T-cell (primary cell): ENCODE data around the gene GYPC. TPM values are rescaled to one million over a fixed set of nuclear protein-coding genes. Genes with fewer than 3 reads are reported as not detected.

Experiments used
- ATAC-seq, 4 experiments: fragments of 200-7000 bp in 3 of 4; fragments of 150-1000 bp in 1 of 4; cut with Tn5 transposase; replicated peaks in 1 of 4; 1 replicate in 3 of 4; 2 replicates in 1 of 4; pipeline ENCODE4 v1.10.0; 2021; ENCODE audit warnings: moderate library complexity in 3 of 4, mild to moderate bottlenecking in 2 of 4, moderate number of reproducible peaks in 1 of 4
- CTCF ChIA-PET, 2 donors: fragments of 300-600 bp; sonication (Branson Sonifier 250); formaldehyde crosslinking; loops; one replicate each; lab custom pipeline; 2022; ENCODE audit warnings: antibody characterized with exemption in 2 of 2; lab: Charles Lee
- POLR2A ChIA-PET, 2 donors: fragments of 300-600 bp; sonication (Branson Sonifier 250); formaldehyde crosslinking; loops; one replicate each; lab custom pipeline; 2022; ENCODE audit warnings: antibody characterized with exemption in 2 of 2; lab: Charles Lee
- DNase-seq, 35 experiments: peaks; one replicate each; pipeline versions ENCODE4 v3.0.0 to v3.0.0-alpha.2; 2013 to 2023
- H3K27ac ChIP-seq: one replicate; pipeline ENCODE4 v1.5.1; 2013; ENCODE audit warnings: low read length
- H3K27me3 ChIP-seq, 2 experiments: replicated peaks in 1 of 2; 1 replicate in 1 of 2; 2 replicates in 1 of 2; pipeline versions ENCODE4 v1.6.1 to v1.7.0; 2013; ENCODE audit warnings: low read length in 1 of 2, mixed read lengths in 1 of 2; ENCODE audit not compliant: control insufficient read depth in 2 of 2, insufficient read depth in 2 of 2; ENCODE audit errors: extremely low read depth in 1 of 2
- H3K36me3 ChIP-seq, 2 donors: 1 replicate in 1 of 2; 2 replicates in 1 of 2; pipeline versions ENCODE4 v1.6.1 to v1.7.0; 2013; ENCODE audit warnings: low read length in 1 of 2; ENCODE audit not compliant: control insufficient read depth in 2 of 2, insufficient read depth in 1 of 2; ENCODE audit errors: extremely low read depth in 1 of 2
- H3K4me1 ChIP-seq, 2 experiments: 1 replicate in 1 of 2; 2 replicates in 1 of 2; pipeline versions ENCODE4 v1.6.1 to v1.7.0; 2013; ENCODE audit warnings: low read length in 2 of 2, mixed read lengths in 1 of 2; ENCODE audit not compliant: insufficient read depth in 2 of 2, control insufficient read depth in 1 of 2; ENCODE audit errors: extremely low read depth in 1 of 2
- H3K4me3 ChIP-seq, 2 donors: 1 replicate in 1 of 2; 2 replicates in 1 of 2; pipeline versions ENCODE4 v1.5.1 to v1.7.0; 2013; ENCODE audit warnings: mild to moderate bottlenecking in 2 of 2, low read length in 1 of 2, moderate library complexity in 1 of 2; ENCODE audit not compliant: control insufficient read depth in 1 of 2; ENCODE audit errors: extremely low read depth in 1 of 2
- H3K9me3 ChIP-seq: 2 replicates; pipeline ENCODE4 v1.7.0; 2013
- H3K27ac Mint-ChIP-seq, 2 donors: one replicate each; pipeline ENCODE4 v1.8.0; 2020 to 2021; ENCODE audit warnings: mild to moderate bottlenecking in 2 of 2, mixed read lengths in 2 of 2
- H3K27me3 Mint-ChIP-seq, 2 donors: one replicate each; pipeline ENCODE4 v1.8.0; 2021 to 2022; ENCODE audit warnings: mixed read lengths in 2 of 2
- H3K36me3 Mint-ChIP-seq: one replicate; pipeline ENCODE4 v1.8.0; 2021; ENCODE audit warnings: mixed read lengths
- H3K4me1 Mint-ChIP-seq, 3 donors: one replicate each; pipeline ENCODE4 v1.8.0; 2020 to 2022; ENCODE audit warnings: mixed read lengths in 3 of 3, mild to moderate bottlenecking in 1 of 3
- H3K4me3 Mint-ChIP-seq, 3 donors: one replicate each; pipeline ENCODE4 v1.8.0; 2020 to 2022; ENCODE audit warnings: mild to moderate bottlenecking in 3 of 3, mixed read lengths in 3 of 3, moderate library complexity in 3 of 3
- H3K9me3 Mint-ChIP-seq, 3 donors: one replicate each; pipeline ENCODE4 v1.8.0; 2020 to 2022; ENCODE audit warnings: mixed read lengths in 3 of 3
- WGBS: methylation state at CpG from one replicate; pipeline ENCODE4 v1.1.5; 2013; ENCODE audit warnings: missing lambda C conversion rate; ENCODE audit not compliant: insufficient coverage; 5-methylcytosine and 5-hydroxymethylcytosine counted together
- total RNA-seq, 35 experiments: library from RNA in 6 of 35; stranded (reverse) in 6 of 35; fragments of 120-200 nt in 1 of 35; gene quantifications; one replicate each; pipeline versions ENCODE4 v1.2.1 to v1.2.4 and lab custom pipeline; 2013 to 2026

The GYPC gene
- total RNA-seq, 5 donors from 2014 or later (not counting 1 experiment from before 2014, with no cell fraction given): 109 to 137 (median 116) TPM

- no peaks in the 10 kb centered on the region for H3K9me3 Mint-ChIP-seq
- H3K27ac Mint-ChIP-seq: no peak overlapping the region
- WGBS: 80% methylated on average over 1 of the region's 12 CpGs
- peaks cover 0 to 3% (median 2%) of the 10 kb centered on the region in 3 donors for H3K4me1 Mint-ChIP-seq
- Histone ChIP-seq H3K4me3 (no peak overlapping the region), H3K27ac (no peak overlapping the region), H3K27me3 (no peaks in the 10 kb centered on the region), H3K4me1 (no peaks in the 10 kb centered on the region), H3K36me3 (no peaks in the 10 kb centered on the region), H3K9me3 (no peaks in the 10 kb centered on the region)
- peaks cover 0 to 2% of the 10 kb centered on the region in 2 donors for H3K27me3 Mint-ChIP-seq
- ChIA-PET CTCF (interaction anchor here (1.2 kb wide), 2 partner anchors 106 kb away, joined by 4 to 5 read pairs; no protein-coding TSS in a partner anchor), POLR2A (no interaction called here)
- no peak overlapping the region for H3K4me3 Mint-ChIP-seq
- H3K36me3 Mint-ChIP-seq: no peaks in the 10 kb centered on the region
- ATAC-seq: peak in 2 of 4 experiments; percentile 38 to 40
- peak in 21 of 35 experiments; percentile 5 to 52 (median 24) for DNase-seq
Observed at GRCh38 chr2:126634273-126634861, 21.6 kb upstream of the GYPC start.

- Mint-ChIP-seq H3K9me3 (no peaks in the 10 kb centered on the region), H3K27ac (no peak overlapping the region), H3K27me3 (peaks cover 0 to 2% of the 10 kb centered on the region in 2 donors), H3K4me3 (no peak overlapping the region), H3K4me1 (peaks cover 0 to 3% (median 2%) of the 10 kb centered on the region in 3 donors), H3K36me3 (no peaks in the 10 kb centered on the region)
- ChIA-PET POLR2A (no interaction called here), CTCF (interaction anchor here in 1 of 2 donors (1.1 kb wide), 1 partner anchor 109 kb away, joined by 4 read pairs; no protein-coding TSS in a partner anchor)
- DNase-seq (no peak), ATAC-seq (no peak)
- WGBS: no CpG with 5 or more reads among the region's 1 CpG
- H3K36me3 ChIP-seq: no peaks in the 10 kb centered on the region
- H3K27ac ChIP-seq: no peak overlapping the region
- no peaks in the 10 kb centered on the region for H3K4me1 ChIP-seq
- no peak overlapping the region for H3K4me3 ChIP-seq
- no peaks in the 10 kb centered on the region for H3K27me3 ChIP-seq
- H3K9me3 ChIP-seq: no peaks in the 10 kb centered on the region
Observed at GRCh38 chr2:126635281-126635680, 20.7 kb upstream of the GYPC start.

GRCh38 chr2:126635736-126636135, 20.2 kb upstream of the GYPC start:
- Mint-ChIP-seq H3K36me3 (no peaks in the 10 kb centered on the region), H3K27ac (no peak overlapping the region), H3K4me1 (peaks cover 0 to 3% (median 2%) of the 10 kb centered on the region in 3 donors), H3K27me3 (peaks cover 0 to 2% of the 10 kb centered on the region in 2 donors), H3K9me3 (no peaks in the 10 kb centered on the region), H3K4me3 (no peak overlapping the region)
- ChIA-PET POLR2A (no interaction called here), CTCF (interaction anchor here (0.5 to 1.1 kb wide), 2 partner anchors 109 to 503 kb away, joined by 3 to 4 read pairs; no protein-coding TSS in a partner anchor)
- H3K27ac ChIP-seq: no peak overlapping the region
- no peak overlapping the region for H3K4me3 ChIP-seq
- DNase-seq: no peak
- H3K4me1 ChIP-seq: no peaks in the 10 kb centered on the region
- H3K36me3 ChIP-seq: no peaks in the 10 kb centered on the region
- 50% methylated on average over 1 of the region's 1 CpG for WGBS
- no peak for ATAC-seq
- no peaks in the 10 kb centered on the region for H3K27me3 ChIP-seq
- no peaks in the 10 kb centered on the region for H3K9me3 ChIP-seq

GRCh38 chr2:126637386-126637785, 18.6 kb upstream of the GYPC start:
- ChIA-PET CTCF (no interaction called here), POLR2A (no interaction called here)
- no peak overlapping the region for H3K4me3 Mint-ChIP-seq
- peaks cover 0 to 3% (median 2%) of the 10 kb centered on the region in 3 donors for H3K4me1 Mint-ChIP-seq
- no peaks in the 10 kb centered on the region for H3K9me3 Mint-ChIP-seq
- H3K36me3 Mint-ChIP-seq: no peaks in the 10 kb centered on the region
- Histone ChIP-seq H3K9me3 (no peaks in the 10 kb centered on the region), H3K36me3 (no peaks in the 10 kb centered on the region), H3K4me1 (no peaks in the 10 kb centered on the region), H3K27me3 (no peaks in the 10 kb centered on the region), H3K4me3 (no peak overlapping the region), H3K27ac (no peak overlapping the region)
- ATAC-seq (no peak), DNase-seq (no peak)
- WGBS: 86% methylated on average over 2 of the region's 2 CpGs
- peaks cover 0 to 2% of the 10 kb centered on the region in 2 donors for H3K27me3 Mint-ChIP-seq
- no peak overlapping the region for H3K27ac Mint-ChIP-seq

- DNase-seq: no peak
- ATAC-seq: no peak
- ChIA-PET POLR2A (no interaction called here), CTCF (interaction anchor here in 1 of 2 donors (0.6 to 0.9 kb wide), 2 partner anchors 138 to 194 kb away, joined by 3 read pairs; no protein-coding TSS in a partner anchor)
- Histone ChIP-seq H3K27ac (no peak overlapping the region), H3K27me3 (peaks cover 0 to 5% of the 10 kb centered on the region in 2 experiments), H3K36me3 (no peaks in the 10 kb centered on the region), H3K4me1 (no peaks in the 10 kb centered on the region), H3K4me3 (no peak overlapping the region), H3K9me3 (no peaks in the 10 kb centered on the region)
- Mint-ChIP-seq H3K4me3 (no peak overlapping the region), H3K27ac (no peak overlapping the region), H3K36me3 (no peaks in the 10 kb centered on the region), H3K27me3 (no peaks in the 10 kb centered on the region), H3K4me1 (peaks cover 0 to 3% (median 2%) of the 10 kb centered on the region in 3 donors), H3K9me3 (no peaks in the 10 kb centered on the region)
- 80% methylated on average over 1 of the region's 6 CpGs for WGBS
Observed at GRCh38 chr2:126638746-126639145, 17.2 kb upstream of the GYPC start.

- Mint-ChIP-seq H3K36me3 (no peaks in the 10 kb centered on the region), H3K27ac (no peak overlapping the region), H3K4me3 (no peak overlapping the region), H3K4me1 (no peaks in the 10 kb centered on the region), H3K27me3 (no peaks in the 10 kb centered on the region), H3K9me3 (no peaks in the 10 kb centered on the region)
- no peak overlapping the region for H3K27ac ChIP-seq
- DNase-seq: no peak
- ChIA-PET POLR2A (no interaction called here), CTCF (interaction anchor here in 1 of 2 donors (0.6 to 0.9 kb wide), 2 partner anchors 138 to 193 kb away, joined by 3 read pairs; no protein-coding TSS in a partner anchor)
- WGBS: 88% methylated on average over 1 of the region's 3 CpGs
- no peak overlapping the region for H3K4me3 ChIP-seq
- H3K9me3 ChIP-seq: no peaks in the 10 kb centered on the region
- no peak for ATAC-seq
- no peaks in the 10 kb centered on the region for H3K36me3 ChIP-seq
- H3K27me3 ChIP-seq: peaks cover 0 to 5% of the 10 kb centered on the region in 2 experiments
- H3K4me1 ChIP-seq: no peaks in the 10 kb centered on the region
Observed at GRCh38 chr2:126639276-126639675, 16.7 kb upstream of the GYPC start.
